WTC11 (cell line): ENCODE measurements around the gene C11orf58. TPM values are rescaled to one million over a fixed set of nuclear protein-coding genes. Genes with fewer than 3 reads are reported as not detected.

Experiments
- ATAC-seq: fragments of 200-7000 bp; cut with Tn5 transposase; 2 replicates; pipeline ENCODE4 v1.10.0; 2021; ENCODE audit warnings: mild to moderate bottlenecking, moderate library complexity
- CTCF ChIA-PET: fragments of 300-600 bp; sonication (Branson Sonifier 250); formaldehyde crosslinking; loops from one replicate; lab custom pipeline; 2021; ENCODE audit warnings: antibody characterized with exemption; lab: Charles Lee
- POLR2A ChIA-PET: fragments of 350-600 bp; sonication (Branson Sonifier 250); formaldehyde crosslinking; loops from one replicate; lab custom pipeline; 2021; ENCODE audit warnings: antibody characterized with exemption; lab: Charles Lee
- DNase-seq: peaks from one replicate; pipeline ENCODE4 v3.0.0; 2021; ENCODE audit warnings: low spot score
- H3K27ac Mint-ChIP-seq: 2 replicates; pipeline ENCODE4 v1.8.0; 2021; ENCODE audit warnings: mixed read lengths
- H3K27me3 Mint-ChIP-seq: 2 replicates; pipeline ENCODE4 v1.8.0; 2021; ENCODE audit warnings: low read depth, mild to moderate bottlenecking, moderate library complexity, mixed read lengths
- H3K36me3 Mint-ChIP-seq: 2 replicates; pipeline ENCODE4 v1.8.0; 2021; ENCODE audit warnings: mixed read lengths
- H3K4me1 Mint-ChIP-seq: 2 replicates; pipeline ENCODE4 v1.8.0; 2022; ENCODE audit warnings: mixed read lengths
- H3K4me3 Mint-ChIP-seq: 2 replicates; pipeline ENCODE4 v1.8.0; 2021; ENCODE audit warnings: mild to moderate bottlenecking, moderate library complexity, mixed read lengths
- H3K9me3 Mint-ChIP-seq: 2 replicates; pipeline ENCODE4 v1.8.0; 2021; ENCODE audit warnings: mixed read lengths
- CTCF ChIP-seq: fragments of 200-600 bp; IDR thresholded peaks from 2 replicates; pipeline ENCODE4 v1.8.0; 2022; ENCODE audit warnings: antibody characterized with exemption
- MLX ChIP-seq: sonication (generic); formaldehyde crosslinking; IDR thresholded peaks from 2 replicates; pipeline ENCODE4 v1.8.1; 2023; ENCODE audit warnings: mild to moderate bottlenecking, missing genetic modification reagents, moderate library complexity
- MXD4 ChIP-seq: fragments of 250-450 bp; sonication (Bioruptor Pico); IDR thresholded peaks from 2 replicates; pipeline ENCODE4 v1.8.0; 2021; ENCODE audit warnings: mild to moderate bottlenecking, moderate library complexity, borderline replicate concordance
- NR3C1 ChIP-seq: sonication (generic); formaldehyde crosslinking; conservative IDR thresholded peaks from 2 replicates; pipeline ENCODE4 v1.8.1; 2023; ENCODE audit warnings: low read depth, mild to moderate bottlenecking, missing genetic modification reagents
- OVOL2 ChIP-seq: fragments of 250-450 bp; sonication (Bioruptor Pico); IDR thresholded peaks from 2 replicates; pipeline ENCODE4 v1.9.0; 2021; ENCODE audit warnings: mild to moderate bottlenecking, borderline replicate concordance
- RELA ChIP-seq: sonication (generic); formaldehyde crosslinking; IDR thresholded peaks from 2 replicates; pipeline ENCODE4 v1.8.1; 2022; ENCODE audit warnings: missing genetic modification reagents, mild to moderate bottlenecking, borderline replicate concordance
- TP53 ChIP-seq: sonication (generic); formaldehyde crosslinking; IDR thresholded peaks from 2 replicates; pipeline ENCODE4 v1.8.1; 2023; ENCODE audit warnings: mild to moderate bottlenecking, missing genetic modification reagents
- ZNF396 ChIP-seq: fragments of 250-450 bp; sonication (Bioruptor Pico); IDR thresholded peaks from 2 replicates; pipeline ENCODE4 v1.8.0; 2021; ENCODE audit warnings: mild to moderate bottlenecking, moderate library complexity, borderline replicate concordance
- ZNF671 ChIP-seq: fragments of 250-450 bp; sonication (Bioruptor Pico); IDR thresholded peaks from 2 replicates; pipeline ENCODE4 v1.8.0; 2021; ENCODE audit warnings: mild to moderate bottlenecking
- total RNA-seq: library from RNA; stranded (reverse); gene quantifications from 3 replicates; pipeline ENCODE4 v1.2.3, GENCODE V29; 2021
- TF ChIP-seq, protein P1 (sequence below): sonication (generic); formaldehyde crosslinking; IDR thresholded peaks from 2 replicates; pipeline ENCODE4 v1.8.1; 2023; ENCODE audit warnings: mild to moderate bottlenecking, missing genetic modification reagents
- TF ChIP-seq, protein P2 (sequence below): fragments of 250-450 bp; sonication (Bioruptor Pico); IDR thresholded peaks from 2 replicates; pipeline ENCODE4 v1.9.0; 2021; ENCODE audit warnings: mild to moderate bottlenecking, borderline replicate concordance
- TF ChIP-seq, protein P3 (sequence below): sonication (generic); formaldehyde crosslinking; IDR thresholded peaks from 2 replicates; pipeline ENCODE4 v1.8.0; 2022; ENCODE audit warnings: mild to moderate bottlenecking, missing genetic modification reagents
- TF ChIP-seq, protein P4 (sequence below): sonication (generic); formaldehyde crosslinking; IDR thresholded peaks from 2 replicates; pipeline ENCODE4 v1.8.0; 2023; ENCODE audit warnings: mild to moderate bottlenecking, missing genetic modification reagents
- TF ChIP-seq, protein P5 (sequence below): sonication (generic); formaldehyde crosslinking; IDR thresholded peaks from 2 replicates; pipeline ENCODE4 v1.8.0; 2022; ENCODE audit warnings: mild to moderate bottlenecking, missing genetic modification reagents
- TF ChIP-seq, protein P6 (sequence below): sonication (generic); formaldehyde crosslinking; IDR thresholded peaks from 2 replicates; pipeline ENCODE4 v1.8.0; 2023; ENCODE audit warnings: missing genetic modification reagents
- TF ChIP-seq, protein P7 (sequence below): sonication (generic); formaldehyde crosslinking; IDR thresholded peaks from 2 replicates; pipeline ENCODE4 v1.8.1; 2022; ENCODE audit warnings: mild to moderate bottlenecking, missing genetic modification reagents, moderate library complexity, borderline replicate concordance
- TF ChIP-seq, protein P8 (sequence below): sonication (generic); formaldehyde crosslinking; IDR thresholded peaks from 2 replicates; pipeline ENCODE4 v1.8.0; 2022; ENCODE audit warnings: missing genetic modification reagents

C11orf58 gene
- total RNA-seq, 1 experiment from 2014 or later = 141 TPM

- TF ChIP-seq, protein P1, sequence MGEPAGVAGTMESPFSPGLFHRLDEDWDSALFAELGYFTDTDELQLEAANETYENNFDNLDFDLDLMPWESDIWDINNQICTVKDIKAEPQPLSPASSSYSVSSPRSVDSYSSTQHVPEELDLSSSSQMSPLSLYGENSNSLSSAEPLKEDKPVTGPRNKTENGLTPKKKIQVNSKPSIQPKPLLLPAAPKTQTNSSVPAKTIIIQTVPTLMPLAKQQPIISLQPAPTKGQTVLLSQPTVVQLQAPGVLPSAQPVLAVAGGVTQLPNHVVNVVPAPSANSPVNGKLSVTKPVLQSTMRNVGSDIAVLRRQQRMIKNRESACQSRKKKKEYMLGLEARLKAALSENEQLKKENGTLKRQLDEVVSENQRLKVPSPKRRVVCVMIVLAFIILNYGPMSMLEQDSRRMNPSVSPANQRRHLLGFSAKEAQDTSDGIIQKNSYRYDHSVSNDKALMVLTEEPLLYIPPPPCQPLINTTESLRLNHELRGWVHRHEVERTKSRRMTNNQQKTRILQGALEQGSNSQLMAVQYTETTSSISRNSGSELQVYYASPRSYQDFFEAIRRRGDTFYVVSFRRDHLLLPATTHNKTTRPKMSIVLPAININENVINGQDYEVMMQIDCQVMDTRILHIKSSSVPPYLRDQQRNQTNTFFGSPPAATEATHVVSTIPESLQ (CRISPR knock-in tag) = no peak
- TF ChIP-seq, protein P2, sequence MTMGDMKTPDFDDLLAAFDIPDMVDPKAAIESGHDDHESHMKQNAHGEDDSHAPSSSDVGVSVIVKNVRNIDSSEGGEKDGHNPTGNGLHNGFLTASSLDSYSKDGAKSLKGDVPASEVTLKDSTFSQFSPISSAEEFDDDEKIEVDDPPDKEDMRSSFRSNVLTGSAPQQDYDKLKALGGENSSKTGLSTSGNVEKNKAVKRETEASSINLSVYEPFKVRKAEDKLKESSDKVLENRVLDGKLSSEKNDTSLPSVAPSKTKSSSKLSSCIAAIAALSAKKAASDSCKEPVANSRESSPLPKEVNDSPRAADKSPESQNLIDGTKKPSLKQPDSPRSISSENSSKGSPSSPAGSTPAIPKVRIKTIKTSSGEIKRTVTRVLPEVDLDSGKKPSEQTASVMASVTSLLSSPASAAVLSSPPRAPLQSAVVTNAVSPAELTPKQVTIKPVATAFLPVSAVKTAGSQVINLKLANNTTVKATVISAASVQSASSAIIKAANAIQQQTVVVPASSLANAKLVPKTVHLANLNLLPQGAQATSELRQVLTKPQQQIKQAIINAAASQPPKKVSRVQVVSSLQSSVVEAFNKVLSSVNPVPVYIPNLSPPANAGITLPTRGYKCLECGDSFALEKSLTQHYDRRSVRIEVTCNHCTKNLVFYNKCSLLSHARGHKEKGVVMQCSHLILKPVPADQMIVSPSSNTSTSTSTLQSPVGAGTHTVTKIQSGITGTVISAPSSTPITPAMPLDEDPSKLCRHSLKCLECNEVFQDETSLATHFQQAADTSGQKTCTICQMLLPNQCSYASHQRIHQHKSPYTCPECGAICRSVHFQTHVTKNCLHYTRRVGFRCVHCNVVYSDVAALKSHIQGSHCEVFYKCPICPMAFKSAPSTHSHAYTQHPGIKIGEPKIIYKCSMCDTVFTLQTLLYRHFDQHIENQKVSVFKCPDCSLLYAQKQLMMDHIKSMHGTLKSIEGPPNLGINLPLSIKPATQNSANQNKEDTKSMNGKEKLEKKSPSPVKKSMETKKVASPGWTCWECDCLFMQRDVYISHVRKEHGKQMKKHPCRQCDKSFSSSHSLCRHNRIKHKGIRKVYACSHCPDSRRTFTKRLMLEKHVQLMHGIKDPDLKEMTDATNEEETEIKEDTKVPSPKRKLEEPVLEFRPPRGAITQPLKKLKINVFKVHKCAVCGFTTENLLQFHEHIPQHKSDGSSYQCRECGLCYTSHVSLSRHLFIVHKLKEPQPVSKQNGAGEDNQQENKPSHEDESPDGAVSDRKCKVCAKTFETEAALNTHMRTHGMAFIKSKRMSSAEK = no peak
- TF ChIP-seq, protein P3, sequence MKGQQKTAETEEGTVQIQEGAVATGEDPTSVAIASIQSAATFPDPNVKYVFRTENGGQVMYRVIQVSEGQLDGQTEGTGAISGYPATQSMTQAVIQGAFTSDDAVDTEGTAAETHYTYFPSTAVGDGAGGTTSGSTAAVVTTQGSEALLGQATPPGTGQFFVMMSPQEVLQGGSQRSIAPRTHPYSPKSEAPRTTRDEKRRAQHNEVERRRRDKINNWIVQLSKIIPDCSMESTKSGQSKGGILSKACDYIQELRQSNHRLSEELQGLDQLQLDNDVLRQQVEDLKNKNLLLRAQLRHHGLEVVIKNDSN (CRISPR knock-in tag) = no peak
These were observed 54.0 kb downstream of the C11orf58 start (continued) for GRCh38 chr11:16792426-16792825.

DNA sequence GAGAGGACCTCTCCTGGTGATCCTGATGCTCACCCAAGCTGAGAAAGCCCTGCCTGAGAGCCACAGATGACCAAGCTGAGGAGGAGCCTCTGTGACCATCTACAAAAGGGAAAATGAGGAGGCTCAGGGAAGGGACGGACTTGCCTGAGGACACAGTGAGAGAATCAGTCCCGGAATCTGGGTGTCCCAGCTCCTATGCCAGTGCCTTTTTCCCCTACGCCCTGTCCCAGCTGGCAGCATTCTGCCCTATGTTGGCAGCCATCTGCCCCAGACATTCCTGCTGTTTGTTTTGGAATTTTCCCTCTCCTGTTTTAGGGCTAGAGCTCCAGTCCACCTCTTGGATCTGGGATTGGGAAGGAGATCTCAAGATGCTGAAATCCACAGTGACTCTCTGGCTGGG, 54.6 kb downstream of the C11orf58 start:
- TF ChIP-seq TP53 (CRISPR knock-in tag) (no peak), ZNF671 (CRISPR knock-in tag) (no peak), CTCF (no peak), OVOL2 (CRISPR knock-in tag) (no peak), NR3C1 (no peak), ZNF396 (no peak), MXD4 (CRISPR knock-in tag) (no peak), RELA (CRISPR knock-in tag) (no peak), MLX (CRISPR knock-in tag) (no peak)
- TF ChIP-seq, protein P4, sequence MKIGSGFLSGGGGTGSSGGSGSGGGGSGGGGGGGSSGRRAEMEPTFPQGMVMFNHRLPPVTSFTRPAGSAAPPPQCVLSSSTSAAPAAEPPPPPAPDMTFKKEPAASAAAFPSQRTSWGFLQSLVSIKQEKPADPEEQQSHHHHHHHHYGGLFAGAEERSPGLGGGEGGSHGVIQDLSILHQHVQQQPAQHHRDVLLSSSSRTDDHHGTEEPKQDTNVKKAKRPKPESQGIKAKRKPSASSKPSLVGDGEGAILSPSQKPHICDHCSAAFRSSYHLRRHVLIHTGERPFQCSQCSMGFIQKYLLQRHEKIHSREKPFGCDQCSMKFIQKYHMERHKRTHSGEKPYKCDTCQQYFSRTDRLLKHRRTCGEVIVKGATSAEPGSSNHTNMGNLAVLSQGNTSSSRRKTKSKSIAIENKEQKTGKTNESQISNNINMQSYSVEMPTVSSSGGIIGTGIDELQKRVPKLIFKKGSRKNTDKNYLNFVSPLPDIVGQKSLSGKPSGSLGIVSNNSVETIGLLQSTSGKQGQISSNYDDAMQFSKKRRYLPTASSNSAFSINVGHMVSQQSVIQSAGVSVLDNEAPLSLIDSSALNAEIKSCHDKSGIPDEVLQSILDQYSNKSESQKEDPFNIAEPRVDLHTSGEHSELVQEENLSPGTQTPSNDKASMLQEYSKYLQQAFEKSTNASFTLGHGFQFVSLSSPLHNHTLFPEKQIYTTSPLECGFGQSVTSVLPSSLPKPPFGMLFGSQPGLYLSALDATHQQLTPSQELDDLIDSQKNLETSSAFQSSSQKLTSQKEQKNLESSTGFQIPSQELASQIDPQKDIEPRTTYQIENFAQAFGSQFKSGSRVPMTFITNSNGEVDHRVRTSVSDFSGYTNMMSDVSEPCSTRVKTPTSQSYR = no peak
- TF ChIP-seq, protein P5, sequence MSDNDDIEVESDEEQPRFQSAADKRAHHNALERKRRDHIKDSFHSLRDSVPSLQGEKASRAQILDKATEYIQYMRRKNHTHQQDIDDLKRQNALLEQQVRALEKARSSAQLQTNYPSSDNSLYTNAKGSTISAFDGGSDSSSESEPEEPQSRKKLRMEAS = no peak
- TF ChIP-seq, protein P6, sequence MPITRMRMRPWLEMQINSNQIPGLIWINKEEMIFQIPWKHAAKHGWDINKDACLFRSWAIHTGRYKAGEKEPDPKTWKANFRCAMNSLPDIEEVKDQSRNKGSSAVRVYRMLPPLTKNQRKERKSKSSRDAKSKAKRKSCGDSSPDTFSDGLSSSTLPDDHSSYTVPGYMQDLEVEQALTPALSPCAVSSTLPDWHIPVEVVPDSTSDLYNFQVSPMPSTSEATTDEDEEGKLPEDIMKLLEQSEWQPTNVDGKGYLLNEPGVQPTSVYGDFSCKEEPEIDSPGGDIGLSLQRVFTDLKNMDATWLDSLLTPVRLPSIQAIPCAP = no peak
- TF ChIP-seq, protein P7, sequence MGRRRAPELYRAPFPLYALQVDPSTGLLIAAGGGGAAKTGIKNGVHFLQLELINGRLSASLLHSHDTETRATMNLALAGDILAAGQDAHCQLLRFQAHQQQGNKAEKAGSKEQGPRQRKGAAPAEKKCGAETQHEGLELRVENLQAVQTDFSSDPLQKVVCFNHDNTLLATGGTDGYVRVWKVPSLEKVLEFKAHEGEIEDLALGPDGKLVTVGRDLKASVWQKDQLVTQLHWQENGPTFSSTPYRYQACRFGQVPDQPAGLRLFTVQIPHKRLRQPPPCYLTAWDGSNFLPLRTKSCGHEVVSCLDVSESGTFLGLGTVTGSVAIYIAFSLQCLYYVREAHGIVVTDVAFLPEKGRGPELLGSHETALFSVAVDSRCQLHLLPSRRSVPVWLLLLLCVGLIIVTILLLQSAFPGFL = no peak
- TF ChIP-seq, protein P8, sequence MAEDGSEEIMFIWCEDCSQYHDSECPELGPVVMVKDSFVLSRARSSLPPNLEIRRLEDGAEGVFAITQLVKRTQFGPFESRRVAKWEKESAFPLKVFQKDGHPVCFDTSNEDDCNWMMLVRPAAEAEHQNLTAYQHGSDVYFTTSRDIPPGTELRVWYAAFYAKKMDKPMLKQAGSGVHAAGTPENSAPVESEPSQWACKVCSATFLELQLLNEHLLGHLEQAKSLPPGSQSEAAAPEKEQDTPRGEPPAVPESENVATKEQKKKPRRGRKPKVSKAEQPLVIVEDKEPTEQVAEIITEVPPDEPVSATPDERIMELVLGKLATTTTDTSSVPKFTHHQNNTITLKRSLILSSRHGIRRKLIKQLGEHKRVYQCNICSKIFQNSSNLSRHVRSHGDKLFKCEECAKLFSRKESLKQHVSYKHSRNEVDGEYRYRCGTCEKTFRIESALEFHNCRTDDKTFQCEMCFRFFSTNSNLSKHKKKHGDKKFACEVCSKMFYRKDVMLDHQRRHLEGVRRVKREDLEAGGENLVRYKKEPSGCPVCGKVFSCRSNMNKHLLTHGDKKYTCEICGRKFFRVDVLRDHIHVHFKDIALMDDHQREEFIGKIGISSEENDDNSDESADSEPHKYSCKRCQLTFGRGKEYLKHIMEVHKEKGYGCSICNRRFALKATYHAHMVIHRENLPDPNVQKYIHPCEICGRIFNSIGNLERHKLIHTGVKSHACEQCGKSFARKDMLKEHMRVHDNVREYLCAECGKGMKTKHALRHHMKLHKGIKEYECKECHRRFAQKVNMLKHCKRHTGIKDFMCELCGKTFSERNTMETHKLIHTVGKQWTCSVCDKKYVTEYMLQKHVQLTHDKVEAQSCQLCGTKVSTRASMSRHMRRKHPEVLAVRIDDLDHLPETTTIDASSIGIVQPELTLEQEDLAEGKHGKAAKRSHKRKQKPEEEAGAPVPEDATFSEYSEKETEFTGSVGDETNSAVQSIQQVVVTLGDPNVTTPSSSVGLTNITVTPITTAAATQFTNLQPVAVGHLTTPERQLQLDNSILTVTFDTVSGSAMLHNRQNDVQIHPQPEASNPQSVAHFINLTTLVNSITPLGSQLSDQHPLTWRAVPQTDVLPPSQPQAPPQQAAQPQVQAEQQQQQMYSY (CRISPR knock-in tag) = no peak
- Mint-ChIP-seq H3K9me3 (no peaks in the 10 kb centered on the region), H3K27ac (no peak overlapping the region), H3K36me3 (peaks cover 6% of the 10 kb centered on the region), H3K27me3 (no peaks in the 10 kb centered on the region), H3K4me3 (no peak overlapping the region), H3K4me1 (no peaks in the 10 kb centered on the region)
- POLR2A ChIA-PET = no interaction called here
- DNase-seq (no peak), ATAC-seq (no peak)
- CTCF ChIA-PET = no interaction called here
